ENCODE measurements around the gene TNNI3. TPM values are rescaled to one million over a fixed set of nuclear protein-coding genes. Genes with fewer than 3 reads are reported as not detected.
A peak's percentile ranks its signal among the peaks of the same experiment; 100 is the strongest.

The TNNI3 gene
- total and polyA plus RNA-seq, 2 donors from 2014 or later, result 0.41 to 1.7 TPM

- H3K9ac ChIP-seq (ENCODE audit: low read length in 3 of 3), result no peak overlapping the region
- H3K4me3 ChIP-seq (ENCODE audit: low read length in 3 of 3), result no peak overlapping the region
- no peak overlapping the region for H3K27ac ChIP-seq (ENCODE audit: low read depth in 2 of 2, low read length in 2 of 2)
- FAIRE-seq, result no peak
- no peaks in the 10 kb centered on the region for H3K9me3 ChIP-seq (ENCODE audit: control insufficient read depth in 2 of 3, insufficient read depth in 1 of 3, low read length in 3 of 3)
- DNase-seq, result peak in 2 of 5 donors; percentile 51 to 53
- intact Hi-C loops (cut with DNase I), result no loop called here
- no peaks in the 10 kb centered on the region for H3K4me1 ChIP-seq (ENCODE audit: control insufficient read depth in 2 of 3, insufficient read depth in 2 of 3, low read depth in 1 of 3, low read length in 3 of 3)
- TF ChIP-seq CTCF (IDR thresholded peaks at IDR 0.05; ENCODE audit: borderline replicate concordance, extremely low read depth, insufficient read depth), result no peak
- H3K36me3 ChIP-seq (ENCODE audit: control insufficient read depth in 2 of 3, insufficient read depth in 3 of 3, low read length in 3 of 3), result no peaks in the 10 kb centered on the region
- no peaks in the 10 kb centered on the region for H3K27me3 ChIP-seq (ENCODE audit: control insufficient read depth, insufficient read depth, low read length)
Measured at GRCh38 chr19:55133639-55134444, 23.7 kb downstream of the TNNI3 start.

- no peaks in the 10 kb centered on the region for H3K27me3 ChIP-seq (ENCODE audit: control insufficient read depth, insufficient read depth, low read length)
- H3K4me1 ChIP-seq (ENCODE audit: control insufficient read depth in 2 of 3, insufficient read depth in 2 of 3, low read depth in 1 of 3, low read length in 3 of 3), result no peaks in the 10 kb centered on the region
- peak; percentile 15 for TF ChIP-seq CTCF (IDR thresholded peaks at IDR 0.05; ENCODE audit: borderline replicate concordance, extremely low read depth, insufficient read depth)
- H3K27ac ChIP-seq (ENCODE audit: low read depth in 2 of 2, low read length in 2 of 2), result no peak overlapping the region
- no peak overlapping the region for H3K4me3 ChIP-seq (ENCODE audit: low read length in 3 of 3)
- no peak overlapping the region for H3K9ac ChIP-seq (ENCODE audit: low read length in 3 of 3)
- H3K9me3 ChIP-seq (ENCODE audit: control insufficient read depth in 2 of 3, insufficient read depth in 1 of 3, low read length in 3 of 3), result no peaks in the 10 kb centered on the region
- intact Hi-C loops (cut with DNase I), result no loop called here
- DNase-seq (no peak), FAIRE-seq (no peak)
- H3K36me3 ChIP-seq (ENCODE audit: control insufficient read depth in 2 of 3, insufficient read depth in 3 of 3, low read length in 3 of 3), result no peaks in the 10 kb centered on the region
Measured at GRCh38 chr19:55132453-55133129, 24.9 kb downstream of the TNNI3 start.

GRCh38 chr19:55131421-55131820 is 26.1 kb downstream of the TNNI3 start:
- Histone ChIP-seq H3K27me3 (ENCODE audit: control insufficient read depth, insufficient read depth, low read length) (no peaks in the 10 kb centered on the region), H3K4me1 (ENCODE audit: control insufficient read depth in 2 of 3, insufficient read depth in 2 of 3, low read depth in 1 of 3, low read length in 3 of 3) (no peaks in the 10 kb centered on the region), H3K36me3 (ENCODE audit: control insufficient read depth in 2 of 3, insufficient read depth in 3 of 3, low read length in 3 of 3) (no peaks in the 10 kb centered on the region), H3K9ac (ENCODE audit: low read length in 3 of 3) (no peak overlapping the region), H3K4me3 (ENCODE audit: low read length in 3 of 3) (no peak overlapping the region), H3K27ac (ENCODE audit: low read depth in 2 of 2, low read length in 2 of 2) (no peak overlapping the region), H3K9me3 (ENCODE audit: control insufficient read depth in 2 of 3, insufficient read depth in 1 of 3, low read length in 3 of 3) (no peaks in the 10 kb centered on the region)
- no peak for TF ChIP-seq CTCF (IDR thresholded peaks at IDR 0.05; ENCODE audit: borderline replicate concordance, extremely low read depth, insufficient read depth)
- FAIRE-seq (no peak), DNase-seq (no peak)
- intact Hi-C loops (cut with DNase I), result no loop called here
